Activated T-helper 9 cell treated with anti-CD3 and anti-CD28 coated beads, Interleukin-2, amount 50 U/mL, for 16 hours (primary cell): ENCODE data around the gene SIRT3.
"Not testable (repeated sequence)": the region's sequence is repeated elsewhere in the genome, so short reads cannot be mapped to it uniquely, and the experiment has no call there.

Source experiments
- DNase-seq: peaks from one replicate; pipeline ENCODE4 v3.0.0-alpha.2; 2020; ENCODE audit warnings: low read depth

Gene SIRT3

DNA sequence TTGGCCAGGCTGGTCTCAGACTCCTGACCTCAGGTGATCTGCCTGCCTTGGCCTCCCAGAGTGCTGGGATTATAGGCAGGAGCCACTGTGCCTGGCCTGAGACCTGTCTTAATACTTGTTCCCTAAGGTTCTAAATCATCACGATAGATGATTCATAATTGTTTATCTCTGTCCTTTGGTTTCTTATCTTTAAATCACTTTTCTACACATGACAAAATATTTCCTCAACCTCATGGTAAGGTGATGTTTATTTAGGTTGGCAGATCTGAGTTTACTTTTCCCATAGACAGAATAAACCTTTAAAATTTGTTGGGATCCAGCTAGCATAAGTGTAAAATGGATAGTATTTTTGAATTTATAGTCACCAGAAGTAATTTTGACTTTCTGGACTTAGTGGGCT lies 4.2 kb upstream of the SIRT3 start:
- DNase-seq: no peak

DNA sequence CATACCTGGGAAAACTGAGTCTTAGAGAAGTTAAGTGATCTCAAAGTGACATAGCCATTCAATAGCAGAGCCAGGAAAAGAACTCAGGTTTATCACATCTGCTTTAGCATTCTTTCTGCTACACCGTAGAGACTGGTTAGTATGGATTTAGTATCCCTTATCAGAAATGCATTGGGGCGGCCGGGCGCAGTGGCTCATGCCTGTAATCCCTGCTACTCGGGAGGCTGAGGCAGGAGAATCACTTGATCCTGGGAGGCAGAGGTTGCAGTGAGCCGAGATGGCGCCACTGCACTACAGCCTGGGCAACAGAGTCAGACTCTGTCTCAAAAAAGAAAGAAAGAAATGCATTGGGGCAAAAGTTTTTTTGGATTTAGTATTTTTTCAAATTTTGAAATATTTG lies 2.2 kb upstream of the SIRT3 start:
- not testable (repeated sequence) for DNase-seq

DNA sequence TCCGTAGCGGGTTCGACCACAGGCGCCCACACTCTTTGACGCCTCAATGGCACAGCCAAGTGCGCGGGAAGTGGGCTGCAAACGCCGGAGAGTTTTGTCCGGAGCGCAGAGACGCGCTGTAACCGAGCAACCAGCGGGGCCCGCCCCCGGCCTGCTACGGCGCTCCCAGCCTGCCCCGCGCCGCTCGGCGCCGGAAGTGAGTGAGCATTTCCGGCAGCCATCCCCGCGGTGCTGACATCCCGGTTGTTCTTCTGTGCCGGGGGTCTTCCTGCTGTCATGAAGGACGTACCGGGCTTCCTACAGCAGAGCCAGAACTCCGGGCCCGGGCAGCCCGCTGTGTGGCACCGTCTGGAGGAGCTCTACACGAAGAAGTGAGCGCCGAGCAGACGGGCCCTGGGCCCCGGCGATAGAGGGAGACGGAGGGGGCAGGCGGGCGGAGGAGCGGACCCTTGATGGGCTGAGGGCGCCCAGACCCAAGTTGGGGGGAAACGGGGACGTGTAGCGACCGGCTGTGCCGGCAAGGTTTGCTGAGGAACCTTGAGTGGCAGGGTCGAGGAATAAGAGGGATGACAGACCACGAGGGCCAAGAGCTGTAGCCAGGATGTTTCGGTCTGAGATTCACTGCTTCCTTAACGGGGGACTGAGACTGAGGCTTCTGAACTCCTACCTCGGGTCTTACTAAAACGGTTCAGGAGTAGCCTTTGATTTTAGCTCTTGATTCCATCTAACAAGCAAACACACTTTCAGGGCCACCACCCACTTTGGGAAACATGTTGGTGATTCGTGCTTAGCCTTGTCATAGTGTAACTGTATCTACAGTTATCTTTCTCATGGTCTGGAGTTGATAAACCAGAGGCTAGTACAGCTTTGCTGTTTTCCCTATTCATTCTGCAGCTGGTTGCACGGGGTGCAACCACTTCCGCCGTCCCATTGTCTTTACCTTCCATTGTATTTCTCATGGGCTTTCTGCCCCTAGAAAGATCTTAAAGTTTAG lies 929 bp upstream of the SIRT3 start, which contains the start of gene PSMD13:
Gene PSMD13, plus strand, starts transcription at position 203 of the 994 bp plus-strand sequence. Its CDS starts 74 bp downstream, at position 277.
- peak; percentile 86 for DNase-seq

DNA sequence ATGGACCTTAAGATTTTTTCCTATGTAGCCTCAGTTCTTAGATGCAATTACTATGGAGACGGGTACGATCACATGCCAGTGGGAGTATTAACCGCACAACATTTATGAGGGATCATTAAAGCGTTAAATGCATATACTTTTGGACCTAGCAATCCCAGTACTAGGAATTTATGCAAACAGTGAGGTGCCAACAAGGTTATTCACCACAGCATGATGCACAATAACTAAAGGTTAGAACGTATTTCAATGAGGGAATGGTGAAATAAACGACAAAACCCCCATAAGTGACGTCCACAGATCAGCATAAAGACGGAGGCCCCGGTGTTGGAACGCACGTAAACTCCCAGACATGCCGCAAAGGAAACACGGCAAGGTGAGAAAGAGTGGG lies 539 bp downstream of the SIRT3 start:
- peak; percentile 60 for DNase-seq

DNA sequence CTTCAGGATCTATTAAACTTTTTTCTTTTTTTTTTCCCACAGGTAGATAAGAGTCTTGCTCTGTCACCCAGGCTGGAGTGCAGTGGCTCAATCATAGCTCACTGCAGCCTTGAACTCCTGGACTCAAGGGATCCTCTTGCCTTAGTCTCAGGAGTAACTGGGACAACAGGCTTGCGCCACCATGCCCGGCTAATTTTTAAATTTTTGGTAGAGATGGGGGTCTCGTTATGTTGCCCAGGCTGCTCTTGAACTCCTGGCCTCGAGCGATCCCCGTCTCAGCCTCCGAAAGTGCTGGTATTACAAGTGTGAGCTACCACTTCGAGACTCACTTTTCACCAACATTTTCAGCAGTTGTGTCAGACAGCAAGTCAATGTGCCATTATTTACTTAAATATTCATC lies 962 bp downstream of the SIRT3 start:
- no peak for DNase-seq

DNA sequence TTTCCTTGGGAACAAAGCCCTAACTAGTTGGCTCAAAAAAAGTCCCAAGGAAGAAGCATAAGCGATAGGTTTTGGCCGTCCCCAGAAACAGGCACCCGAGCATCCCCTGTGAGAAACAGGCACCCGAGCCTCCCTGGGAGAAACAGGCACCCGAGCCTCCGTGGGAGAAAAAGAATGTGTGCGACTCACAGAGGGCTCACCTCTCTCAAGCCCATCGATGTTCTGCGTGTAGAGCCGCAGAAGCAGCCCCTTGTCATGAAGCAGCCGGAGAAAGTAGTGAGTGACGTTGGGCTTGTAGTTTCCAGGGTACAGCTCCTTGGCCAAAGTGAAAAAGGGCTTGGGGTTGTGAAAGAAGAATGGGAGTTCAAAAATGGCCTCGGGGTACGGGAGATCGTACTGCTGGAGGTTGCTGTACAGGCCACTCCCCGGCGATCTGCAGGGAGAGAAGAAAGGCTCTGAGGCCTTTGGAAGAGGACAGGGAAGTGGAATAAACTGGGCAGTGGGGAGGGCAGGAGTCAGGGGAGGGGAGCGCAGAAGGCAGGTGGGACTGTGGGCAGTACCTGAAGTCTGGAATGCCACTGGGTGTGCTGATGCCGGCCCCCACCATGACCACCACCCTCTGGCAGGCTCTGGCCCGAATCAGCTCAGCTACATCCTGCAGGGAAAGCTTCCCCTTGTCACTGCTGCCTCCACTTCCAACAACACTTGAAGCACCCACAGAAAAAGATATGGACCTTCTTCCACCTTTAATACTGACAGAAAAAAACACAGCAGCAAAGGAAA lies 3.2 kb downstream of the SIRT3 start:
- DNase-seq: no peak

DNA sequence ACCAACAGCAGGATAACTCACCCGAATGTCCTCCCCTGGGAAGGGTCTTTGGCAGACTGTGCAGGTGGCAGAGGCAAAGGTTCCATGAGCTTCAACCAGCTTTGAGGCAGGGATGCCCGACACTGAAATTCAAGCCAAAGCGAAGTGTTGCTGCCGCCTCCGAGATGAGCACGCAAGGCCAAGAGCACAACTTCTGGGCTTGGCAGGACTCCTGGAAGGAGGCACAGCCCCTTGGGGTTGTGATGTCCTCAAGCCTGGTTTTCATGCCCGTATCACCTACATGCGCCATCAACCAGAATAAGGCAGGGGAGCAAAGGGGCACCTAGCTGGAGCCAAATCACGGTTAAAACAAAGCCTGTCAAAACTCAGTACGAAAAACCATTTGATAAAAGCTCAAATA lies 5.7 kb downstream of the SIRT3 start:
- no peak for DNase-seq

DNA sequence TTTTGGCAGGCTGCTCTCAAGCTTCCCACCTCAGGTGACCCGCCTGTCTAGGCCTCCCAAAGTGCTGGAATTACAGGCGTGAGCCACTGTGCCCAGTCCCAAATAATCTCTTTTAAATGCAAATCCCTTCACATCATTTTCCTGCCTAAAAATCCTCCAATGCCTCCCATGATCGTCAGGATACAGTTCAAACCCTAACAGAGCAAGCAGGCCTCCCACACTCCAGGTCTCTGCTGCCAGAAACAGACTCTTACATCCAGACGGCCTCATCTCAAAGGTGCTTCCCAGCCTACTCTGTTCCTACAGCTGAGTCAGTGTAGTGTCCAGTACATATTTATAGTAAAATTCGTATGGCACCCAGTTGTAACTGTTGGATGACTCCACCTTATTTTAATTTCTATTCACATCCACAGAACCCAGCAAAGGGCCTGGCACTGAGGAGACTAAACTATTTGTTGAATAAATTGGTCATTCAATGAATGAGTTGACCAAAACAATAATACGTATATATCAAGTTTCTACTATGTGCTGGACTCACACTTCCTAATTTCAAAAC lies 8.2 kb downstream of the SIRT3 start:
- DNase-seq: no peak

DNA sequence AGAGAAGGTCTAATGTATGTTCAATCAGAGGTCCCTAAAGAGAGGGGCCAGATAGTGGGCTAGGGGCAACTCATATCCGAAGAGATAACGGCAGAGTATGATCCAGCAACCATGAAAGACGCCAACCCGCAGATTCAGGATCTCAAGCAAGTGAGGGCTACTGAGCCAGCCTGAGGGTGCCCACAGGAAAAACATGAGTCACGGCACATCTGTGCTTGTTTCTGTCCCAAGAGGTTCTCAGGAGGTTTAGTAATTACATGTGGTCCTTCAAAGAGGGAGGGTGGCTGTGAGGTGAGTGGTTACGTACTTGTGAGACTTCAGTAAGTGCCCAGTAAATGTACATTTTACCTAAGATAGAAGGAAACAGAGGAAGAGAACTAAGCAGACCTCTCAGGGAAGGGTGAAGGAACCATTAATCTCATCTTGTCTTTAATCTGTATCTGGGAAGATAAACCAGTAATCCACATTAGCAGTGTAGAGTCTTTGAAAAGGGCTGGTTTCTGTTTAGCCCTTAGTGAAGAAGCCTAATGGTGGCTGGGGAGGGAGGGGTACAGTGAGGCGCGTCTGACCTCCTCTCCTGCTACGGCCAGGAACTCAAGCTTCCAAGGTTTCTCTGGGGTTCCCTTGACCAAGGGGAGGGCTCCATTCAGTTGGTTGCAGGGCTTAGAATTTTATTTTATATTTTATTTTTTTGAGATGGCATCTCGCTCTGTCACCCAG lies 10.2 kb downstream of the SIRT3 start:
- DNase-seq: no peak

DNA sequence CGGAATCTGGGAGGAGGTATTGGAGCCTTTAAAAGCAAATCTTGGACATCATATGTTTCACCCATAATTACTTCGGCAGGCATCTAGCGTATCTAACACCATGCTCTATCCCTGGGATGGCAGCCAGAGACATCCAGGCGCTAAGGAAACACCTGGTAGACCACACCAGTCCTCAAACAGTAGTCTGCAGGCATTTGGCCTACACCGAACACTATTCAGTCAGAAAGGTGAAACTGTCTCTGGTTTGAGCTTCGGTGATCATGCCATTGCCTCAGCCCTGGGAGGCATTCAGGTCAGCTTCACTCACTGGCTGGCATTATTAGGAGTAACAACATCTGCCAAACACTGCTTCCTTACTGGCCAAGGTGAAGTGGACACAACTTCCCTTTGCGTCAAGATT lies 11.7 kb downstream of the SIRT3 start:
- DNase-seq: no peak

DNA sequence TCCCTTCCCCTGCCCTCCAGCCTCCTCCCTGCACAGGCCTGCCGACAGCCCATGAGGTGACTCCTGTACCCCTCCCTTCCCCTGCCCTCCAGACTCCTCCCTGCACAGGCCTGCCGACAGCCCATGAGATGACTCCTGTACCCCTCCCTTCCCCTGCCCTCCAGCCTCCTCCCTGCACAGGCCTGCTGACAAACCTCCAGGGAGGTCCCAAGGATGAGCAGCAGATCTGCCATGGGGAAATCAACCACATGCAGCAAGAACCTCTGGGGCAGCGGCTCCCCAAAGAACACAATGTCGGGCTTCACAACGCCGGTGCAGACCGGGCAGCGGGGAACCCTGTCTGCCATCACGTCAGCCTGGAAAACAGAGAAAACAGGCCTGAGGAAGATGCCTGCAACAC lies 12.3 kb downstream of the SIRT3 start:
- no peak for DNase-seq

DNA sequence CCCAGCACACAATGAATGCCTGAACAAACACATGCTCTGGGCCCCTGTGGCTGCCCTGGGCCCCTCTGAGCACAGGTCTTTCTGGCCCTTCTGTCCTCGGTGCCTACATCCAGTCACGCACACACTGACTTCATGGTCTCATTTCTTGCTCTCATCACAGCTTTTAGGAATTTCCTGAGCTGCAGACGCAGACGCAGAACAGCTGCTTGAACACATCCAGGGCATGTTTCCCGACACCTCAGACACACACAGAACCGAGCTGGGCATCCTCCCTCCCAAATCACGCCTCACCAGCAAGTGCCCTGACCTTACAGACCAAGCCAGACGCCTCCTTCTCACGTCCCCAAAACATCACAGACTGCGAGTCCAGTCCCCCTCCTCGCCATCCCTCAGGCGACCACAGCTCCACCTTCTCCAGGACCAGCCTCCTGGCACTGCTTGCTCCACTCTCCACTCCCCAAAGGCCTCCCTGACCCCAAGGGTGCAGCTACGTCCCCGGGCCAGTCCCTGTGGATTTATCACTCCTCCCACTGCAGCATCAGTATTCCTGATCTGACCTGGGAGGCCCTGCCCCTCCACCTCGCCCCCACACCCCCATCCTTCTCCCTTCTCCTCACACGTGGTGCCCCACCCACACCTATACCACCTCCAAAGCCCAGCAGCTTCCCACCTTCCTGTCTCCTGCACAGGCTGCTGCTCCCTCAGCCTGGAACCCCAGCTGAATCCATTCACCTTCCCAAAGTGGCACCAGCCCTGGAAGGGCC lies 12.9 kb downstream of the SIRT3 start:
- DNase-seq: no peak

DNA sequence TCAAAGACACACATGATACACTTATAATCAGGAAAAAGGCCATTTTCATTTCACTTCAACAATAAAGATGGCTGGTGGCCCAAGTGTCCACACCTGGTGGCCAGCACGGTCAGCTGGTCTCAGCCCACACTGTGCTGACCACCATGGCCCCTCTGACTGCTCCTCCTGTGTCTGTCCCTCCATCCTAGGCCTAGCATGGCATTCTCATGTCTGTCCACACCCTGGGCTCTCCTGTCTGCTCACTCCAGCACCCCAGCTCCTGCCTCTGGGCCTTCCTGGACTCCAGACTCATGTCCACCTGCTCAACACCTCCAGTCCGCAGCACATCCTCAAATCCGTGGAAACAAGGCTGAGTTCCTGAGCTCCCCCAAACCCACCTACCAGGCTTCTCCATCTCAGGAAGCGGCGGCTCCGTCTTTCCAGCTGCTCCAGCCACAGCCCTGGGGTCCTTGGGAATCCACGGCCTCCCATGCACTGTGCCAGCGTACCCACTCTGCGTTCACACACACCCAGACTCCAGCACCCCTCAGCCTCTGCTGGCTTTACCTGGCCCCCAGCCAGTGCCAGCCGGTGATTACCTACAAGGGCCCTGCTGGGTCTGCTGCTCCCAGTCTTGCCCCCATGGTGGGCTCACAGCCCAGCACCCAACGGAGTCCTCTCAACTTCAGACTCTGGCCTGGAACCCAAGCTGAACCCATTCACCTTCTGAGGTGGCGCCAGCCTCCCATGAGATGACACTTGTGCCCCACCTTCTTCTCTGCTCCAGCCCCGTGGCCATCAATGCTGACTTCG lies 13.9 kb downstream of the SIRT3 start:
- no peak for DNase-seq

DNA sequence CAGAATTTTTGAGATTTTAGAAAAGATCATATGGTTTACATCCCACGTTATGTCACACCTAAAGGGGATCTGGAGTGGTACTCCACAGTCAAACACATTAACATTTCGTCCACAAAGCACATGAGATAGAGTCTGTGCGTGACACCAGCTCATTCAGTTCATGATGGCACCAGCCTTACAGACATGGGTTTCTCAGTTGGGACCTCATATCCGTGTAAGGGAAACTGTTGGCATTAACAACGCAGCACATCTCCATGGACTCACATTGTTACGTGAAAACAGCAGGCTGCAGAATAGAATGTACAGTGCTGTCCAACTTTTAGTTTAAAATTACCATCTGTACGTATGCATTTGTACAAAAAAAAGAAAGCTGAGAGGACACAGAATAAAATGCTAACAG lies 14.6 kb downstream of the SIRT3 start:
- no peak for DNase-seq

DNA sequence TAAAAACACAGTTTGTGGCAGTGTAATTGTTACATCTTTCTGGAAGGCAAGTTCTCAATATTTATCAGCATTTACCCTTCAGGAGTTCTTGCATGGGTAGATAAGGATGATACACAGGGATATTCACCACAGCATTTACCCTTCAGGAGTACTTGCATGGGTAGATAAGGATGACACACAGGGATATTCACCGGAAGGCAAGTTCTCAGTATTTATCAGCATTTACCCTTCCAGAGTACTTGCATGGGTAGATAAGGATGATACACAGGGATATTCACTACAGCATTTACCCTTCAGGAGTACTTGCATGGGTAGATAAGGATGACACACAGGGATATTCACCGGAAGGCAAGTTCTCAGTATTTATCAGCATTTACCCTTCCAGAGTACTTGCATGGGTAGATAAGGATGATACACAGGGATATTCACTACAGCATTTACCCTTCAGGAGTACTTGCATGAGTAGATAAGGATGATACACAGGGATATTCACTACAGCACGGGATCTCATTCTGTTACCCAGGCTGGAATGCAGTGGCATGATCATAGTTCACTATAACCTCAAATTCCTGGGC lies 15.4 kb downstream of the SIRT3 start:
- DNase-seq: not testable (repeated sequence)

DNA sequence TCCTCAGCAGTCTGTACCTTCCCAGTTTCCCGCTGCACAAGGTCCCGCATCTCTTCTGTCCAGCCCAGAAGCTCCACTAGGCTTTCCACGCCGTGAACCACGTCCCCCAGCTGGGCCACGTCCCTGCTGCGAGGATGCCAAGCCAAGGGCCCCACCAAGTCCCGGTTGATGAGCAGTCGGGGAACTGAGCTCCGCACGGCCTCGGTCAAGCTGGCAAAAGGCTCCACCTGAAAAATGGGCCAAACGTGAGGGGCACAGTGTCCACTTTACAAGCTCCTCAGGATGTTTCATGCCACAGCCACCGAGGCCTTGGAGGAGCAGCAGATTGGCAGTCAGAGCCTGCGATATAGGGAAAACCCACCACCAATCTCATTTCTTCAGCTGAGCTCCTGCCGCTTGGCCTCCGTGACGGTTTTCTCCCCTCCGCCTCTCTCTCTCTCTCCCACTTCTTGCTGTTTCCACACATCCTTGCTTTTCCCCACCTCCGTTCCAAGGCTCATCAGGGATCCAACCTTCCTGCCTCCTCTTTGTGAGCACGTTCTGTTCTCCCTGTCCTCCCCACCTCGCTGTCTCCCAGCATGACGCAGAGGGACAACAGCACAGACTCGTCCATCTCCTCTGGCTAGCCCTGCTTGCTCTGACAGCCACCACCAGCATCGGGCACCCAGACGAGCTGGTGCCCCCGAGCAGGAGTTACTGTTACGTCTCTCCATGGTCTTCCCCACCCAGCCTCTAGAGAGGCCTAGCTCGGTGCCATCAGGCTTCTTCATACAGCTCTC lies 17.1 kb downstream of the SIRT3 start:
- no peak for DNase-seq

DNA sequence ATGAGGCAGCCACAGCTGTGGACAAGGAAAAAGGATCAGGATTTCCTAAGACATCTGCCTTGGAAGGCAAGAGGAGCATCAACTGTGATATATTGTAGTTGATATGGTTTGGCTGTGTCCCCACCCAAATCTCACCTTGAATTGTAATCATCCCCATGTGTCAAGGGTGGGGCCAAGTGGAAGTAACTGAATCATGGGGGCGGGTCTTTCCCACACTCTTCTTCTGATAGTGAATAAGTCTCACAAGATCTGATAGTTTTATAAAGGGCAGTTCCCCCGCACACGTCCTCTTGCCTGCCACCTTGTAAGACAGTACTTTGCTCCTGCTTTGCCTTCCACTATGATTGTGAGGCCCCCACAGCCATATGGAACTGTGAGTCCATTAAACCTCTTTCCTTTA lies 18.4 kb downstream of the SIRT3 start:
- no peak for DNase-seq

DNA sequence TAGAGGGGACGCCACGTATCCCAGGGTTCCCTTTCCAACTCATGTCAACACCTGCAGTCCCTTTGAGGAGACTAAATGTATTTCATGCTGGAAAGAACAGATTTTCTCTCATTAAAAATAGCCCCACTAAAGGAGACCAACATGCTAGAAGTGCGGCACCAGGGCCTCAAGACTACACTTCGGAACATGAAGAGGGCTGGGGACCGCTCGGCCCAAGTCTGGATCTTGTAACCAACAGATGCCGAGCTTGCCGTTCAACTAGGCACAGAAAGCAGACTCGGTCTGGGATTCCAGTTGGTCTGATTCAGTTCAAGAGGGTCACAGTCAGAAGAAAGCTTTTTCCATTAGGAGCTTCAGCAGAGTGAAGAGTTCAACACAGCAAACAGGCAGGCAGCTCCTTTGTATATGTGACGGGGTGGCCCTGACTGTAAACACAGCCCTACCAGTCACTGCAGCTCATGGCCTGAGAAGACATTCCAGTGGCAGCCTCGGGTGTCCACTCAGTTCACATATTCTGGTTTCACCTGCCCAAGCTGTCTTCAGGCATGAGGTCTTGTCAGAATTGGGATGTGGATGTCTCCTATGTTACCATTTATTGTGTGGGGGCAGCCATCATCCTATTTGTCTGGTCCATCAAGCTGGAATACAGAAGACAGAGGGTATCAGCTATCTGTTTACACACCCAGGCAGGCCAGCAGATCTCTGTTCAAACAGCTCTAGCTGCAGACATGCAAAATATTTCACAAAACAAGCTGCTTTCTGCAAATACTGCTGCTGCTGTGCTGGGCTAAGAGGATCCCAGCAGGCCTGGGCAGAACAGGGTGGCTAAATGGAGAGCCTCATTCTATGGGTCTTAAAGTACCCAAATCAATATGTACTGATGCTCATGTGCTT lies 19.8 kb downstream of the SIRT3 start:
- no peak for DNase-seq
